HG03108 (cell line): ENCODE results near the gene CYSTM1.

Experiments used
- ATAC-seq: cut with Tn5 transposase; IDR thresholded peaks from one replicate; pipeline ENCODE4 v1.9.1; 2021; ENCODE audit warnings: moderate library complexity; ENCODE audit not compliant: unreplicated experiment

Gene CYSTM1

DNA sequence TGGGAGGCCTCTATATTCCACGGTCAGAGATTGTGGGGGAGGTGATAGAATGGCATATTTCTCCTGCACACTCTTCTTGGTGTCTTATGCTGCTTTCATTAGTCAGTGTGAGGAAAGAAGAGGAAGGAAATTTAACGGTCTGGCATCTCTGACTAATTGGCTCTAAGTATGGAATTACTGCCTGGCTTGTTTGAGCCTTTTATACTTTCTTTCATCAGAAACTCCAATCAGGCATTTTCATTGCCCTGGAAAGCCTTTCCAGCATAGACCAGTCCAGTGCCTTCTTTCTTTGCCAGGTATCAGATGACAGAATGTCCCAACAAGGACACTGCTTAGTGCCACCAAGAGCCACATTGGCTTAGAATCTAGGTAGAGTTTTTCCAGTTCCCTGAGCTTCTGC, 30.2 kb downstream of the CYSTM1 start:
- ATAC-seq, result no peak

GRCh38 chr5:140205952-140206351, 31.0 kb downstream of the CYSTM1 start:
- ATAC-seq, result no peak

DNA sequence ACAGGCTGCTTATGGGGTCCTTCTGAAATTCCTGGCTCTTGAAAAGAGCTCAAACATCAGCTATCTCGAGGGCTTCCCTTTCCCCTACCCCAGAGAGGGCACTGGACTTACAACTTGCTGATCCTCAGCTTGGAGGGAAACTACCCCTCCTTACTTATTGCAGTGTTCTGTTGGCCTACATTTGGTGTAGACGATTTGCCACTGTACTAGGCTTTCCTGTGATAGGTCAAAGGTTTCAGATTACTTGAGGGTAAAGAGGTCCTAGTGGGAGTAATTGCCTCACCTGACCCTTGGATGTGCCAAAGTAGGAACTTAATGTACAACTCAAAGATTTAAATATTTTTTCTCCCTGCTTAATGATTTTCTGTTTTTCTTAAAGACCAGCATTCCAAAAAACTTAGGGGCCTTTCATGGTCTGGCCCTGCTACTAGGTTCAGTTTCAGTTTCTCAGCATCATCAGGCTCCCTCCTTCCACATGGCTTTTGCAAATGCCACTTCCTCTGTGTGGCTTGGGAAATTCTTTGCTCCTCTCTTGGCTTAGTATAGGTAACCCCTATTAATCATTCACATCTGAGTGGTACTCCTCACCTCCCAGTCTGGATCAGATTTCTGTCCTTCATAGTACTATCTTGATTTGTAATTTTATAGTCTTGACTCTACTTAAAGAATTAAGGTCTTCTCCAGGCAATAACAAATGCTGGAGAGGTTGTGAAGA, 32.4 kb downstream of the CYSTM1 start:
- ATAC-seq, result peak; percentile 62

- ATAC-seq, result no peak
These were observed 33.1 kb downstream of the CYSTM1 start for GRCh38 chr5:140208065-140208464.

DNA sequence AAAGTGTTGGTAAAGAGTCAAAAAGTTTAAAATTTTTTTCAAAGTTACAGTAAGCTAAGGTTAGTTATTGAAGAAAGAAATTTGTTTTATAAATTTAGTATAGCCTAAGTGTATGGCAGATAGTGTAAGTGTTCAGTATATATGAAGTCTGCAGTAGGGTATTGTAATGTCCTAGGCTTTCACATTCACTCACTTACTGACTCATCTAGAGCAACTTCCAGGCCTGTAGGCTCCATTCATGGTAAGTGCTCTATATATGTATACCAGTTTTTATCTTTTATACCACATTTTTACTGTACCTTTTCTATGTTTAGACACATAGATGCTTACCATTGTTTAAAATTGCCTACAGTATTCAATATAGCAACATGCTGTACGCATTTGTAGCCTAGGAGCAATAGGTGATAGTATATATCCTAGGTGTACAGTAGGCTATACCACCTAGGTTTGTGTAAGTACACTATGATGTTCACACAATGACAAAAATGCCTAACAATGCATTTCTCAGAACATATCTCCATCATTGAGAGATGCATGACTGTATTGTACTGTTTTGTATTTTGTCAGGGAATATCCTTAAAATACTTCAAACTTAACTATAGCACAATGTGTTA, 38.5 kb downstream of the CYSTM1 start:
- no peak for ATAC-seq

GRCh38 chr5:140214831-140215230, 39.8 kb downstream of the CYSTM1 start:
- ATAC-seq, result peak; percentile 41

GRCh38 chr5:140215276-140215675, 40.3 kb downstream of the CYSTM1 start:
- ATAC-seq, result no peak

GRCh38 chr5:140216478-140217074, 41.6 kb downstream of the CYSTM1 start:
- ATAC-seq, result no peak

GRCh38 chr5:140217299-140218026, 42.5 kb downstream of the CYSTM1 start:
- ATAC-seq, result no peak

DNA sequence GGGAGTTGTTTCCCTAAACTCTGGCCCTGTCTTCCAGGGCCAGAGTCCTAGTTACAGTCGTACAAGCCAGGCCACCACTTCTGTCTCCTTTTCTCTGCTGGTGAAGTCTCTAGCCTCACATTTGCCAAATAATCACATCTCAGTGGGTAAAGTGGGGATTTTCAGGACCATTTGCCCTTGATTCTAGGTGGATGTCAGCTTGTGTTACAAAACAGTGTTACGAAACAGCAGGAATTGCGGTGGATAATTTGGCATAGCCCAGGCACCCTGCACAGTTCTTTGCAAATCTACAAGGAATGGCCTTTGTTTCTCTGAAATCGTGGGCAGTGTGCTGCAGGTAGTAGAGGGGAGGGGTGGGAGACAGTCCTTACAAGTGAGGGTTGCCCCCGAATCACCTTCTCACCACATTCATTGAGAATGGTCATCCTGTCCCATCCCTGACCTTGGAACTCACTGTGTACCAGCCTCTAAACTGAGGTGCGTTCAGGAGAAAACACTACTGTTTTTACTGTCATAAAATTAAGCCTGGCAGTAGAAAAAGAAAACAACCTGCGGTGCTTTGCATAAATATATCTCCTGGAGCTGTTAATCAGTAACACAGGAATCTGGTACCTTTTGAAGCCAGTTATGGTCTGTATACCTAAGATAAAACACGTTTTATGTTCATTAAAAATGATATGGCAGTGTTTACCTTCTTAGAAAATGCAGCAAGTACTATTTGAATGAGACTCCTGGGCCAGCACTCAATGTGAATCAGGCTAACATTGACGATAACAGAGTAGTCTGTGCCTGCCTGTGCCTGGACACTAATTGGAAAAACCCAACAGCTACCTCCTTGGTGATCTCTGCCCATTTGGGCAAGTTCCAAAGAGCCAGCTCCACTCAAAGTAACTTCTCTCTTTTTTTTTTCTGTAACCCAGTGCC, 44.3 kb downstream of the CYSTM1 start:
- peak; percentile 15 for ATAC-seq

GRCh38 chr5:140220032-140220697, 45.2 kb downstream of the CYSTM1 start:
- ATAC-seq, result peak; percentile 66

DNA sequence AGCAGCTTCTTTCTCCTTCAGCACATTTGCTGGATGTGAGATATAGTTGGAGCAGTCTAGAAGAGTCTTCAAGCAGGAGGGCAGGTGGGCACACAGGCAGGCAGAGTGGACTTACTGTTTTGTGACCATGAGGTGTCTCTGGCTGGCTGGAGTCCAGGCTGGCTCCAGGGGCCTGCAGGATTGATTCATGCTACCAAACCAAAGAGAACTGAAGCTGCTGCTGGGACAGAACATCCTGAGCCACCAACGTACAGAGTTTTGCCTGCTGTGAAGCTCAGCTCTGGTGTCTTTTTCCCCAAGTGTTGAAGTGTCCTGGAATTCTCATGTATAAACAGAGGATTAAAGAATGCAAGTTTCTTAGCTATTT, 45.7 kb downstream of the CYSTM1 start:
- no peak for ATAC-seq

GRCh38 chr5:140221697-140222223, 46.8 kb downstream of the CYSTM1 start:
- no peak for ATAC-seq

GRCh38 chr5:140222416-140222815, 47.4 kb downstream of the CYSTM1 start:
- no peak for ATAC-seq

DNA sequence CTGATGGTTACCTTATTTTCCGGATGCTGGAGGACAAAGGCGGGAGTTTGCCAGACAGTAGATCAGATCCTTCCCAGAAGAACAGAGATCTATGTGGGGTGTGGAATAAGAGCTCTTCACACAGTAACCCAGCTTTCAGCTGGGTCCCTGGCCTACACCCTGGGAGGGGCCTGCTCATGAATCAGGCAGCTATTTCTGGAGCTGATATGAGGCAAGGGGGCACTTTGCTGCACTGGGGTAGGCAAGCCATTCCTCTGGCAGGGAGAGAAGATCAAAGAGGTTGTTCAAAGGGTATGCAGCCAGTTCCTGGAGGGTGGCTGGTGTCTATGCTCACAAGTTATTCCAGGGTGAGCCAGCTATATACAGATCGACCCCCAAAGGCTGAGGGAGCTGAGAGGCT, 48.6 kb downstream of the CYSTM1 start:
- no peak for ATAC-seq

DNA sequence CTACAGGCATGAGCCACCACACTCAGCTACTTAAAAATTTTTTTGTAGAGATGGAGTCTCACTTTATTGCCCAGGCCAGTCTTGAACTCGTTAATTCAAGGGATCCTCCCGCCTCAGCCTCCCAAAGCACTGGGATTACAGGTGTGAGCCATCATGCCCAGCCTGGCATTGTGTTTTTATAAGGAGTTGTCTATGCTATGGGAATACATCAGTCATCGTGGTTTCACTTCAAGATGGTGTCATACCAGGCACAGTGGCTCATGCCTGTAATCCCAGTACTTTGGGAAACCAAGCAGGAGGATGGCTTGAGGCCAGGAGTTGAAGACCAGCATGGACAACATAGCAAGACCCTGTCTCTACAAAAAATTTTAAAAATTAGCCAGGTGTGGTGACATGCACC, 49.7 kb downstream of the CYSTM1 start:
- no peak for ATAC-seq

GRCh38 chr5:140225396-140225795, 50.4 kb downstream of the CYSTM1 start:
- ATAC-seq, result no peak

DNA sequence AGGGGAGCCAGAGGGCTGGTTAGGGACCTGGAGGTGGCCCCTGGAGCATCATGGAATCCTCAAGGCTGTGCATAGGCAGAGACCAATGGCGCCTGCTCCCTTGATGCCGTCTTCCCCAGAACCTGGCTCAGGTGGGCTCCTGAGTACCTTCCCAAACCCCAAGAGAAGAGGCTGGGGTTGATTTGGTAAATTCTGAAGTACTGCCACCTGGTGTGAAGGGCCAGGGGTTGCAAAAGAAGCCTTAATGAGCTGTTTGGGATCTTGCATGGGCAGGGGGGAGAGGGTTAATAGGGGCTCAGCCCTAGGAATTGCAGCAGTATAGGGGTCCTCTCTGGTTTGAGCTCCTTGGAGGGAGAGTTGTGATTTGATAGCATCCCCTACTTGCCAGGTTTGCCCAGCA, 52.1 kb downstream of the CYSTM1 start:
- no peak for ATAC-seq

- ATAC-seq, result no peak
These were observed 53.4 kb downstream of the CYSTM1 start for GRCh38 chr5:140228364-140228837.

DNA sequence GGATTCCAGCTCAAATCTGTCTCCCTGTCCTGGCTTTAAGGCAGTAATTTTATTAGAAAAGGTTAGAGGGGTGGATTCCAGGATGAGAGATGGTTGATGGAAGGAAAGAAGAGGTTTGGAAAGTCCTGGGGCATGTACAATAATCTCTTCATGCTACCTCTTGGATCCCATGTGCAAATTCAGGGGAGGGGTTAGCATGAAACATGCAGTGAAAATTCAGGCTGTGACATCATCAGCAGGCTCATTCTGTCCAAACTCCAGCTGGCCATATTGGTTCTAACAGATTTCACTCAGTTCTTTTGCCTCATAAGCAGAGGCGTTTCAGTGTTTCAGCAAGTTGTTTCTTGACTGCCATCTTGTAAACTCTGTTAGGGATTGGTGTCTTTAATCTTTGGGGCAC, 55.4 kb downstream of the CYSTM1 start:
- no peak for ATAC-seq
